BLaER1 treated with 17β-estradiol and CSF1 and Interleukin-3, amounts not matched to agents 10 nM and 100 nM (cell line): ENCODE results near the gene ZBTB48.
"Not testable (repeated sequence)": the region's sequence is repeated elsewhere in the genome, so short reads cannot be mapped to it uniquely, and the experiment has no call there.

Source experiments
- H3K27ac ChIP-seq, 11 experiments: shearing (Covaris generic); formaldehyde crosslinking; 2 replicates each; pipeline ENCODE4 v1.8.1; 2022
- H3K27me3 ChIP-seq, 11 experiments: shearing (Covaris generic); formaldehyde crosslinking; 2 replicates each; pipeline ENCODE4 v1.8.1; 2022
- H3K36me3 ChIP-seq, 11 experiments: shearing (Covaris generic); formaldehyde crosslinking; 2 replicates each; pipeline ENCODE4 v1.8.1; 2022
- H3K4me1 ChIP-seq, 10 experiments: shearing (Covaris generic); formaldehyde crosslinking; 2 replicates each; pipeline ENCODE4 v1.8.1; 2022
- H3K4me2 ChIP-seq, 11 experiments: shearing (Covaris generic); formaldehyde crosslinking; 2 replicates each; pipeline ENCODE4 v1.8.1; 2022
- H3K4me3 ChIP-seq, 10 experiments: shearing (Covaris generic); formaldehyde crosslinking; 2 replicates each; pipeline ENCODE4 v1.8.1; 2022
- H3K9ac ChIP-seq, 11 experiments: shearing (Covaris generic); formaldehyde crosslinking; 2 replicates each; pipeline ENCODE4 v1.8.1; 2022
- H3K9me3 ChIP-seq, 11 experiments: shearing (Covaris generic); formaldehyde crosslinking; replicated peaks in 1 of 11; 2 replicates each; pipeline ENCODE4 v1.8.1; 2022
- H4K20me1 ChIP-seq, 11 experiments: shearing (Covaris generic); formaldehyde crosslinking; 2 replicates each; pipeline ENCODE4 v1.8.1; 2022
- Cebpa-rat ChIP-seq, 11 experiments: shearing (Covaris generic); IDR thresholded peaks; 2 replicates each; pipeline ENCODE4 v1.8.1; 2022

ZBTB48 gene

GRCh38 chr1:6545276-6546112 is 34.3 kb upstream of the ZBTB48 start:
- peak overlapping the region in 8 of 11 experiments; percentile 12 to 80 (median 65); a peak in 15 of 22 replicates for H3K4me2 ChIP-seq
- peaks cover 0 to 34% (median 23%) of the 10 kb centered on the region in 10 experiments; a peak in 14 of 20 replicates for H3K4me1 ChIP-seq
- peak overlapping the region in 1 of 10 experiments; percentile 18; a peak in 2 of 20 replicates for H3K4me3 ChIP-seq
- peaks cover 0 to 52% (median 30%) of the 10 kb centered on the region in 11 experiments; a peak in 16 of 22 replicates for H4K20me1 ChIP-seq
- peak overlapping the region in 5 of 11 experiments; percentile 7 to 26 (median 26); a peak in 5 of 22 replicates for H3K27ac ChIP-seq
- H3K27me3 ChIP-seq: no peaks in the 10 kb centered on the region
- no peaks in the 10 kb centered on the region for H3K9me3 ChIP-seq
- no peak for TF ChIP-seq Cebpa-rat (IDR thresholded peaks at IDR 0.05)
- H3K36me3 ChIP-seq: peaks cover 73 to 99% (median 96%) of the 10 kb centered on the region in 11 experiments
- peak overlapping the region in 5 of 11 experiments; percentile 3 to 47 (median 38); a peak in 4 of 22 replicates for H3K9ac ChIP-seq

- Histone ChIP-seq H3K36me3 (peaks cover 65 to 99% (median 96%) of the 10 kb centered on the region in 11 experiments), H3K9me3 (no peaks in the 10 kb centered on the region), H4K20me1 (peaks cover 0 to 60% (median 34%) of the 10 kb centered on the region in 11 experiments; a peak in 17 of 22 replicates), H3K4me2 (peak overlapping the region in 7 of 11 experiments; percentile 11 to 80 (median 69); a peak in 11 of 22 replicates), H3K4me3 (no peak overlapping the region), H3K4me1 (peaks cover 0 to 34% (median 23%) of the 10 kb centered on the region in 10 experiments; a peak in 14 of 20 replicates), H3K9ac (peak overlapping the region in 2 of 11 experiments; percentile 5 to 47; a peak in 2 of 22 replicates), H3K27me3 (no peaks in the 10 kb centered on the region), H3K27ac (peak overlapping the region in 1 of 11 experiments; percentile 47; a peak in 4 of 22 replicates)
- TF ChIP-seq Cebpa-rat (IDR thresholded peaks at IDR 0.05): no peak
Measured at GRCh38 chr1:6546326-6546725, 33.5 kb upstream of the ZBTB48 start.

DNA sequence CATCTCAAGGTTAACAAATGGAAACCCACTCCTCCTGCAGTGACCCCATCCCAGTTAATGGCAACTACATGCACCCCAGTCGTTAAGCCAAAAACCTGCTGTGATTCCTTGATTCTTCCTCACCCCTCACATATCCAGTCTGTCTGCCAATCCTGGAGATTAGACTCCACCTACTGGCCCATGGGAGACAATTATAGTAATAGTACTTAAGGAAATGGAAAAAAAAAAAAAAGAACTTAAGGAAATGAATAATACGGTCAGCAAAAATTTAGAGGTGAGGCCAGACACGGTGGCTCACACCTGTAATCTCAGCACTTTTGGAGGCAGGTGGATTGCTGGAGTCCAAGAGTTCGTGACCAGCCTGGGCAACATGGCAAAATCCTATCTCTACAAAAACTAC is 32.5 kb upstream of the ZBTB48 start:
- peaks cover 0 to 64% (median 35%) of the 10 kb centered on the region in 11 experiments; a peak in 18 of 22 replicates for H4K20me1 ChIP-seq
- H3K4me3 ChIP-seq: no peak overlapping the region
- H3K27me3 ChIP-seq: no peaks in the 10 kb centered on the region
- H3K9me3 ChIP-seq: no peaks in the 10 kb centered on the region
- peaks cover 58 to 94% (median 90%) of the 10 kb centered on the region in 11 experiments for H3K36me3 ChIP-seq
- peak overlapping the region in 2 of 11 experiments; percentile 5 to 15; a peak in 3 of 22 replicates for H3K9ac ChIP-seq
- peaks cover 0 to 34% (median 23%) of the 10 kb centered on the region in 10 experiments; a peak in 15 of 20 replicates for H3K4me1 ChIP-seq
- H3K4me2 ChIP-seq: peak overlapping the region in 1 of 11 experiments; percentile 73; a peak in 3 of 22 replicates
- H3K27ac ChIP-seq: no peak overlapping the region
- TF ChIP-seq Cebpa-rat (IDR thresholded peaks at IDR 0.05): no peak

- peak within 1 kb of the TSS; percentile 94 to 100 (median 100) for H3K4me3 ChIP-seq
- no peaks in the 10 kb centered on the region for H3K27me3 ChIP-seq
- TF ChIP-seq Cebpa-rat (IDR thresholded peaks at IDR 0.05): no peak
- H3K4me2 ChIP-seq: peak within 1 kb of the TSS; percentile 78 to 98 (median 95)
- peak within 1 kb of the TSS; percentile 91 to 99 (median 96) for H3K9ac ChIP-seq
- H3K4me1 ChIP-seq: peaks cover 12 to 21% (median 19%) of the 10 kb centered on the region in 10 experiments
- peaks cover 0 to 46% (median 21%) of the 10 kb centered on the region in 11 experiments; a peak in 15 of 22 replicates for H4K20me1 ChIP-seq
- H3K27ac ChIP-seq: peak within 1 kb of the TSS; percentile 84 to 98 (median 92)
- H3K36me3 ChIP-seq: peaks cover 11 to 25% (median 21%) of the 10 kb centered on the region in 11 experiments
- H3K9me3 ChIP-seq: no peaks in the 10 kb centered on the region
Measured at GRCh38 chr1:6554031-6554906, 25.5 kb upstream of the ZBTB48 start, which contains the start of gene NOL9. TSS of gene NOL9 (minus strand) at chr1:6554513. CDS start at chr1:6554502, 11 bp downstream.

DNA sequence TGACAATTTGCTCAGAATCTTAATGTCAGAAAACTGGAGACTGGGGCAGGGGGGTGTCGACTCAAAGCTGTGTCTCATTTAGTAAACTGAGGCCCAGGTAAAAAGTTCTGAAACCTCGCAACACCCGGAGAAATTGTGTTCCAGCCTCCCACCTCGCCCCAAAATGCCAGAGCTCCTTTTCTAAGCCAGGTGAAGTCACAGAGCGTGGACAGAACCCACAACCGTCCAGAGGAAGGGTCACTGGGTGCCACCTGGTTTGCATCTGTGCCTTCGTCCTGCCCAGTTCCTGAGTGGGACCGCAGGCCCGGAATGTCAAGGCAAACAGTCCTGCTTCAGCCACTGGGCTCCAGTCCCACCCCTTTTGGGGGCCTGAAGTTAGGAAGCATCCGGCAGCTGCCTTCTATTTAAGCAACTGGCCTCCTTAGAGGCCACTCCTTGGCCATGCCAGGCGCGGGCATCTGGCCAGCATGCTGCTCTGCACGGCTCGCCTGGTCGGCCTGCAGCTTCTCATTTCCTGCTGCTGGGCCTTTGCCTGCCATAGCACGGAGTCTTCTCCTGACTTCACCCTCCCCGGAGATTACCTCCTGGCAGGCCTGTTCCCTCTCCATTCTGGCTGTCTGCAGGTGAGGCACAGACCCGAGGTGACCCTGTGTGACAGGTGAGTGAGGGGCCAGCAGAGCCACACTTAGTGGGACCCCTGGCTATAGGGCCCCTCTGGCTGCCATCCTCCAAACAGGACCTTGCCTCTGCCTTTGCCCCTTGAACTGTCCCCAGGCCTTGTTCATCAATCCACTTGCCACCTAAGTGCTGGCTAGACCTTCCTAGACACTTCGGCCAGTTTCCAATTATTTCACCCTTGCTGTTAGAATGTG is 24.7 kb upstream of the ZBTB48 start, which contains the start of gene TAS1R1:
TAS1R1 (plus strand) TSS at position 401 of the 872 bp plus-strand sequence; CDS start at position 468, 67 bp downstream.
- TF ChIP-seq Cebpa-rat (IDR thresholded peaks at IDR 0.05): no peak
- H3K36me3 ChIP-seq: peaks cover 4 to 17% (median 13%) of the 10 kb centered on the region in 11 experiments; a peak in 21 of 22 replicates
- peak within 1 kb of the TSS; percentile 94 to 100 (median 100) for H3K4me3 ChIP-seq
- no peaks in the 10 kb centered on the region for H3K27me3 ChIP-seq
- peaks cover 0 to 38% (median 21%) of the 10 kb centered on the region in 11 experiments; a peak in 15 of 22 replicates for H4K20me1 ChIP-seq
- peaks cover 12 to 23% (median 19%) of the 10 kb centered on the region in 10 experiments for H3K4me1 ChIP-seq
- H3K4me2 ChIP-seq: peak within 1 kb of the TSS; percentile 78 to 98 (median 95)
- peak within 1 kb of the TSS; percentile 84 to 98 (median 92) for H3K27ac ChIP-seq
- H3K9me3 ChIP-seq: peaks cover 0 to 8% (median under 1%) of the 10 kb centered on the region in 11 experiments; a peak in 8 of 22 replicates
- H3K9ac ChIP-seq: peak within 1 kb of the TSS; percentile 91 to 99 (median 96)

DNA sequence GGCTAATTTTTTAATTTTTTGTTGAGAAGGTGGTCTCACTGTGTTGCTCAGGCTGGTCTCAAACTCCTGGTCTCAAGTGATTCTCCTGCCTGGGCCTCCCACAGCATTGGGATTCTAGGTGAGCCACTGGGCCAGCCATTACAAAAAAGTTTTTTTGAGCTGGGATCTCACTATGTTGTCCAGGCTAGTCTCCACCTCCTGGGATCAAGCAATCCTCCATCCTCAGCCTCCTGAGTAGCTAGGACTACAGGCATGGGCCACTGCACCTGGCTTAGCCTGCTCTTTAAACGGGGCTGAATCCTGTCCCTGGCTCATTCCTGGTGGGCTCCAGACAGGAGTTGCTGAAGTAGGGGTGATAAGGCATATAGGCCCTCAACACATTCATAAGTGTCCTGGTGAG is 22.2 kb upstream of the ZBTB48 start:
- H3K9ac ChIP-seq: 0 out of 22 replicates have a peak overlapping the region, but pooled peaks of 1 of the 11 experiments have one; percentile 4
- H4K20me1 ChIP-seq: peaks cover 0 to 15% (median 9%) of the 10 kb centered on the region in 11 experiments; a peak in 13 of 22 replicates
- H3K27me3 ChIP-seq: no peaks in the 10 kb centered on the region
- H3K9me3 ChIP-seq: peaks cover 10 to 32% (median 24%) of the 10 kb centered on the region in 11 experiments
- no peaks in the 10 kb centered on the region; a peak in 1 of 22 replicates for H3K36me3 ChIP-seq
- H3K4me3 ChIP-seq: no peak overlapping the region
- no peak for TF ChIP-seq Cebpa-rat (IDR thresholded peaks at IDR 0.05)
- H3K4me2 ChIP-seq: no peak overlapping the region
- peaks cover 9 to 22% (median 16%) of the 10 kb centered on the region in 10 experiments for H3K4me1 ChIP-seq
- H3K27ac ChIP-seq: no peak overlapping the region

- not testable (repeated sequence) for H3K9ac ChIP-seq, H3K36me3 ChIP-seq, H3K27ac ChIP-seq, H3K4me2 ChIP-seq, H3K4me3 ChIP-seq, H4K20me1 ChIP-seq, H3K27me3 ChIP-seq
- Histone ChIP-seq H3K9me3 (peaks cover 10 to 39% (median 27%) of the 10 kb centered on the region in 11 experiments), H3K4me1 (peaks cover 0 to 13% (median 8%) of the 10 kb centered on the region in 10 experiments; a peak in 14 of 20 replicates)
Measured at GRCh38 chr1:6559161-6559560, 20.6 kb upstream of the ZBTB48 start.
